OCI-LY3 (cell line): ENCODE measurements around the gene PAEP.

ENCODE experiments used
- EZH2phosphoT487 ChIP-seq: fragments of 200-600 bp; shearing (Covaris generic); IDR thresholded peaks from 2 replicates; pipeline ENCODE4 v1.6.1; 2018; ENCODE audit warnings: antibody characterized with exemption, mixed run types, low read depth
- TF ChIP-seq, protein P1 (sequence below): fragments of 200-600, 300-600 bp; sonication (generic); IDR thresholded peaks from 2 replicates; pipeline ENCODE4 v1.5.1; 2014; ENCODE audit warnings: antibody characterized with exemption, low read length, low read depth

DNA sequence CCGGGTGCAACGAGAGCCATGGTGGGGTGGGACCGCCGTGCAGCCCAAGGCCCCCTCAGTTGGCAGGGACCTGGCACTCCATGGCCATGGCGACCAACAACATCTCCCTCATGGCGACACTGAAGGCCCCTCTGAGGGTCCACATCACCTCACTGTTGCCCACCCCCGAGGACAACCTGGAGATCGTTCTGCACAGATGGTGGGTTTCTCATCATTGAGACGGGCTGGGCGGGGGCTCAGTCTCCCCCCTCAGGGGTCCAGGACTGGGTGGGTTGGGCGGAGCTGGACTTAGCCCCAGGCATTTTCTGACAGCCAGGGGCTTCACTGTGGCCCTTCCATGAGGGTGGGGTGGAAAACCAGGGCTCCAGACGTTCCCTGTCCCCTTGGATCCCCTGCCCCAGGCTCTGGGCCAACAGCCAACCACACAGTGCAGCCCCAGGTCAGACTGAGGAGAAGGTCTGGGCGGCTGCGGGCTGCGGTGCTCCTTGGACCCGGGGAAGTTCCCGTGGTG is 734 bp downstream of the PAEP start:
- TF ChIP-seq, protein P1, sequence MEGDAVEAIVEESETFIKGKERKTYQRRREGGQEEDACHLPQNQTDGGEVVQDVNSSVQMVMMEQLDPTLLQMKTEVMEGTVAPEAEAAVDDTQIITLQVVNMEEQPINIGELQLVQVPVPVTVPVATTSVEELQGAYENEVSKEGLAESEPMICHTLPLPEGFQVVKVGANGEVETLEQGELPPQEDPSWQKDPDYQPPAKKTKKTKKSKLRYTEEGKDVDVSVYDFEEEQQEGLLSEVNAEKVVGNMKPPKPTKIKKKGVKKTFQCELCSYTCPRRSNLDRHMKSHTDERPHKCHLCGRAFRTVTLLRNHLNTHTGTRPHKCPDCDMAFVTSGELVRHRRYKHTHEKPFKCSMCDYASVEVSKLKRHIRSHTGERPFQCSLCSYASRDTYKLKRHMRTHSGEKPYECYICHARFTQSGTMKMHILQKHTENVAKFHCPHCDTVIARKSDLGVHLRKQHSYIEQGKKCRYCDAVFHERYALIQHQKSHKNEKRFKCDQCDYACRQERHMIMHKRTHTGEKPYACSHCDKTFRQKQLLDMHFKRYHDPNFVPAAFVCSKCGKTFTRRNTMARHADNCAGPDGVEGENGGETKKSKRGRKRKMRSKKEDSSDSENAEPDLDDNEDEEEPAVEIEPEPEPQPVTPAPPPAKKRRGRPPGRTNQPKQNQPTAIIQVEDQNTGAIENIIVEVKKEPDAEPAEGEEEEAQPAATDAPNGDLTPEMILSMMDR, result no peak
- TF ChIP-seq EZH2phosphoT487, result no peak
